Stimulated activated CD4-positive, alpha-beta T cell treated with anti-CD3 and anti-CD28 coated beads, Interleukin-12 subunit alpha, Interleukin-12 subunit beta, amount 100 ng/mL, for 48 hours (primary cell): ENCODE measurements around the gene SEMA5B.

Source experiments
- DNase-seq, 3 donors: peaks; one replicate each; pipeline ENCODE4 v3.0.0-alpha.2; 2020; ENCODE audit warnings: low read depth in 2 of 3, low spot score in 1 of 3

SEMA5B gene

DNA sequence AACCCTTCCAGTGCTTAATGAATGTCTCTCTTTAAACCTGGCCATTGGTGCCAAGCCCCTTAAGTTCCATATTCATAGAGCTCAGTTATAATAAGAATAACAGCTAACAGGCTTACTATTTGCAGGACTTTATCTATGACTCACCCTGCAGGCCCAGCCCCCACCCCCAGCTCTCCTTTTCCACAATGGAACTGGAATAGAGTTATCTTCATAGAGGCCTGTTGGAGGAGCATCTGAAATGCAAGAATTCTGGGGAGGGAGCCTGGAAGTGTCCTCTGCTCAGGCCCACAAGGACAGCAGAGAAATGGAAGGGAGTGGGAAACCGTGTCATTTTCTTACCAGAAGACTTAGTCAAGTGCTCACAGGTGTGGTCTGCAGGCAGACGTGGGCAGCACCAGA is 52.8 kb downstream of the SEMA5B start:
- DNase-seq: no peak

DNA sequence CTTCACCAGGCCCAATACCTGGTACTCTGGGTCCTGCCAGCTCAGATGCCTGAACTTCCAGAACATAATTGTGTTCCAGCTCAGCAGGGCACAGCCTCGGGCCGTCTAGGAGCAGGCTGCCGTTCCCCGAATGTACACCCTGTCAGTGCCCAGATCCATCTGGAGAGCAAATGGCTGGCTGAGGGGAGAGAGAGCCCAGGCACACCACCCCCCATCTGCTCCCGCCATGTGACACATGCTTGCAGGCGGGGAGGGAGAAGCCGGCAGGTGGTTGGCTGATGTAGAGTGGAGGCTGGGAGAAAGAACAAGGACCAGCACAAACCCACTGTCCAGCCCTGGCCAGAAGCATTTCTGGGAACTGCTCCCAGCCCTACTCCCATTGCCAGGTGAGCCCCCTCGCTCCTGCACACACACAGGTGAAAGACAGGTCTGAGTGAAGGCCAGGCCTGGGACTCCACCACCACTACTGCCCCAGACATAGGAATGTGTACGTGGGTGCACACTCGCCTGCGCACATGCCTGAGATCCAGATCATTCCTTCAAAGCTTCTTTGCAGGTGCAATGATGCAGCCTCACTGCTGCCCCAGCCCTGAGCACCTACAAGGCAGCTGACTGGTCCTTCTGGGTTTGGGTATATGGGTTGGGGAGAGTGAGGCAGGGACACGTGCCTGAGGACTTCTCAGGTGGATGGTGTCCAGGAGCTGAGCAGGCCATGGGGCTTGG is 53.5 kb downstream of the SEMA5B start:
- DNase-seq: no peak

DNA sequence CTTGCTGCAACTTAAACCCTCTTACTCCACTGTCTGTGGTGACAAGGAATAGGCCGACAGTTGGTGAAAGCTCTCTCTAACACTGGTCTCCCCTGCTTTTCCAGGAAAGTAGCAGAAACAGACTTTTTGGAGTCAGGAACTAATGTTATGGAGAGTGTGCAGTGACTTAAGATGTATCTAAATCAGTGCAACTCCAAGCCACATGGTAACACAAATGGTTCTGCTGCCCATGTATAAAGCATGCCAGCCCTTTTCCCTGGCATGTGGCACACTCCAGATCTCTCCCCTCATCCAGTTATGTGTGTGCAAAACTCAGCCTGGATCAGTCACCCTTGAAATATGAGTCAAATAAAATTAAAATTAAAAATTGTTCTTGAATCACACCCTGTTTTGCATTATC is 55.4 kb downstream of the SEMA5B start:
- DNase-seq: no peak

DNA sequence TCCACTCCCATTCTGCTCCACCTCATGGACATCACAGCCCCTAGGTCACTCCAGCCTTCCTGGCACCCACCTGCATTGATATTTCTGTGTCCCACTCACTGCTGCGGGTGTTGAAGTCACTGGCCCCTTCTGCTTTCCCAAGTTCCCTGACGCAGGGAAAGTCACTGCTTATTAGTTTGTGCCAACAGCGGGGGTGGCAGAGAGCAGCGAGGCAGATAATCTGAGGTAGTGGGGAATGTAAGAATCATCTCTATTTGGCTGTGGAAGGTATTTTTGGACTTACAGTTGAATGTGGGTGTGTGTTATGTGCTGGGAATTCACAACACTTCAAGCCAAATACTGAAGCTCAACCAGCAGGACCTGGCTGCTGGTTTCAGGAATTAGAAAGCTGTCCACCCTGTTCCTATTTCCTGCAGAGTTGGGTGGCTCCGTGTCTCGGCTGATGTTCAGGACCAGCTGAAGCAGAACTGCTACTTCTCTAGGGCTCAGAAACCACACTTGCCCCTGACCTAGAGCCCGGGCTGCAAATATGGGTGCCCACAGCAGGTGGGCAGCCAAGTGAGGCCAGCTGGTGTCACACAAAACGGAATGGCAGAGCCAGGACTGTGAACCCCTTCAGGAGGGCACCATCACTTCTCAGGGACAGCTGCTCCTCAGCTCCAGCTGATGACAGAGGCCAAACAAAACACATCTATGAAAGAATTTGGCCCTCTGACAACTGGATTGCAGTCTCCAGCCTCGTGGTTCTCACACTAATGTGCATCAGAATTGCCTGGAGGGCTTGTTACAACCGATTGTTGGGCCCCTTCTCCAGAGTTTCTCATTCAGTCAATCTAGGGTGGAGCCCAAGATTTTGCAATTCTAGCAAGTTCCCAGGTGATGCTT is 57.7 kb downstream of the SEMA5B start:
- no peak for DNase-seq

DNA sequence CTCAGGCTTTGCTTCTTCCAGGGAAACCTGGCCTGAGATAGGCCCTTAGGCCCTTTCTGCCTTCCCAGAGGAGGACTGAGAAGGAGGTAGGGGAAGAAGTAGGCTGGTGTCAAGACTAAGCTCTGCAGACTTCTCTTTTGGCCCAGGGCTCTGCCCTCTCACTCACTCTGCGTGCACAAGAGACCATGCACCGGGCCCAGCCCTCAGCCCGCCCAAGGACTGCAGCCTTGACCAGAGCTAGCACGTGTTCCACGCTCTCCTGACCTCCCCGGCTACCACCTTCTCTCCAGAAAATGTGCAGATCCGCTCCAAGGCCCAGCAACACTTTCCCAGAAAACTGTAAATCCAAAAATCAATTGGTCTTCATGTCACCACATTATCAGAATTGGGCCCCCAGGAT is 59.8 kb downstream of the SEMA5B start:
- no peak for DNase-seq

DNA sequence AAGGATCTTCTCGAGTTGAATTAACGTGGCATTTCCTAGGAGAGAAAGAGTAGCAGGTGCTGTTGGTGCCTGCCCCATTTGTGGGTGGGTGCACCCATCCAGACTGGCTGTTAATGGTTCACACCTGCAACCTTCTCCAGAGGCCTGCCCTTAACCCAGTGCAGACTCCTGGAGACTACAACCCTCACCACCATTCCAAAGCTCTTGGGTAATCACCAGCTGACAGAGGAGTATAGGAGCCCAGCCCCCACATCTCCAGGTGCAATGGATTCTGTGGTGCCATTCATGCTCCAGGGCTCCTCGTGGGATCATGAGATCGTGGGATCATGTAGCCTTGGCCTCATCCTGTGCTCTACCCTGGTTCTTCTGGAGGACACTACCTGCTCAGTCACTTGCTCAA is 60.2 kb downstream of the SEMA5B start:
- DNase-seq: no peak

DNA sequence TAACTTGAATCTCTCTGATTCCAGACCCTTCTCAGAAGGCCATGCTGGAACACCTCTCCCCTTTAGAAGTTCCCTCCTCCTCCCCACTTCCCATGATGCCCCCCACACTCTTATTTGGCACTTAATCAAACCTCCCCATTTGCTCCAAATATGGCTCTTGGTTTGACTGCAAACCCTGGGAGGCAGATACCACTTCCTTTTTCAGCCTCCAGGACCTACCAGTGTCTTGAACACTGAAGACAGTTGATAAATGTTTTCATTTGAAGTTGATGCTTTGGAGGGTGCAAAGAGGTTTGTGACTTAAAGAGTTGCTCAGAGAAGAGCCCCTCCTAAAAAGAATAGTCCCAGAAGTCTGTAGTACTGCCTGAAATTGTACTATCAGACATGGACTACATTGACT is 61.5 kb downstream of the SEMA5B start:
- no peak for DNase-seq

DNA sequence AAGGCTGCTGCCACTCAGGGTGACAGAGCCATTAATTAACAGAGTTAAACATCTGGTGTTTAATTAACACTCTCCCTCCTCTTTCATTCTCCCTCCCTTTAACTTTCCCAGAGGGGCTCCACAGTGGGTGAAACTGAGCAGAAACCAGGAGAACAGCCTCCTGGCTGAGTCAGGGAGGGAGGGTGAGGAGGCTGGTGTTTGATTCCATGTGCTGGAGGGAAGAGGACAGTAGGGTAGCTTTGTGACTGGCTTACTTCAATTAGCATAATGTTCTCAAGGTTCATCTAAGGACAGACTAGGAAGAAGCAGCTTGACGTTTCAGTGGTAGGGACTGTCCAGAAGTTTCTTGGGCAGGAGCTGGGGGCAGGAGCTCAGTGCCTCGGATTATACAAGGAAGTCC is 62.8 kb downstream of the SEMA5B start:
- DNase-seq: no peak

DNA sequence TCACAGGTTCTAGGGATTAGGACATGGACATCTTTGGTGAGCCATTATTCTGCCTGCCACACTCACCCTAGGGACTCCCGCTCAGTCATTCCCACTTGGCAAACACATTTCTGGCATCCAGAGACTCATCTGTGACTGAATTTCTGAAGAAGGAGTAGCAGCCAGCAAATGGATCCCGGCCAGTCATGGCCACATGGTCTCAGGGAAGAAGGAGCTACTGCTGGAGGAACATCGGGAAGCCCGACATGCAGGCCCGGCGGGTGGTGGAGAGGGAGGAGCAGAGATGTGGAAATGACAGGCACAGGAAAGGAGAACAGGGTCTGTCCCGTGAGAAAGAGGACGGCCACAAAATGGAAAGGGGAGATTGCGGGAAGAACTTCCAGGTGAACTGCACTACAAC is 65.4 kb downstream of the SEMA5B start:
- no peak for DNase-seq

DNA sequence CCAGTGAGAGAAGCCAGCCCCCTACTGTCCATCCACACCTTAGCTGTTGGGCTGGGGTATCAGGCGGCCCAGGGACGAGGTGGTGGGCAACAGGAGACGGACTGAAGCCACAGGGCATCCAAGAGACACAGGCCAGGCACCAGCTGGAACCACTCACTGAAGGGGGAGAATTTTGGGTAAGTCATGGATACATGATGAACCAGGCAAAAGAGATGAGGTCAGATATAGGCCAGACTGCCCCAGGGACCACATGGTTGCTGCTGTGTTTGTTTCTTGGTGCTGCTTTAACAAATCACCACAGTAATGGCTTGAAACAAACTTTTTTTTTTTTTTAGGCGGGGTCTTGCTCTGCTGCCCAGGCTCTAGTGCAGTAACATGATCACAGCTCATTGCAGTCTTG is 66.4 kb downstream of the SEMA5B start:
- no peak for DNase-seq

DNA sequence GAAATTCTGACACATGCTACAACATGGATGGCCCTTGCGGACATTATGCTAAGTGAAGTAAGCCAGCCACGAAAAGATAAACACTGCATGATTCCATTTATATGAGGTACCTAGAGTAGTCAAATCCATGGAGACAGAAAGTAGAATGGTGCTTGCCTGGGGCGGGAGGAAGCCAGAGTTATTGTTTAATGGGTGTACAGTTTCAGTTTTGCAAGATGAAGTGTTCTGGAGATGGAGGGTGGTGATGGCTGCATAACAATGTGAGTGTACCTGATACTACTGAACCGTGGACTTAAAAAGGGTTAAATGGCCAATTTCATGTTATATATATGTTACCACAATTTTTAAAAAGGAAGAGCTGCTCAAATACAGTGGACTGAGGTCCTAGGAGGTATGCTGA is 66.9 kb downstream of the SEMA5B start:
- no peak for DNase-seq

DNA sequence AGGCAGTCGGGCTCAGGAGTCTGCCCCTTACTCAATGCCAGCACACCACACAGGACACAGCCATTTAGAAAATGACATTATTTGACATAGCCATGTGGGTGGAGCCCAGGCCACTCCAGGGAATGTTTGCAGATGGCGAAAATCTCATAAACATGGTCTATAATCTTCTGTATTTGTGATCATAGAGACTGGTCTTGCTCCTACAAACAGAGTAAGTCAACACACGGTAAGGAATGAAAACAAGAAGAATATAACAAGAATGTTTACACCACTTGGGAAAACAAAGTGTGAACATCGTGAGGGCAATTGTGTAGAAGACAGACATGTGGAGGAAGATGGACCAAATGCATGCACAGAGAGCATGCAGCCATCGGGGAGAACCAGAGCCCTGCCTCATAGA is 68.2 kb downstream of the SEMA5B start:
- no peak for DNase-seq

DNA sequence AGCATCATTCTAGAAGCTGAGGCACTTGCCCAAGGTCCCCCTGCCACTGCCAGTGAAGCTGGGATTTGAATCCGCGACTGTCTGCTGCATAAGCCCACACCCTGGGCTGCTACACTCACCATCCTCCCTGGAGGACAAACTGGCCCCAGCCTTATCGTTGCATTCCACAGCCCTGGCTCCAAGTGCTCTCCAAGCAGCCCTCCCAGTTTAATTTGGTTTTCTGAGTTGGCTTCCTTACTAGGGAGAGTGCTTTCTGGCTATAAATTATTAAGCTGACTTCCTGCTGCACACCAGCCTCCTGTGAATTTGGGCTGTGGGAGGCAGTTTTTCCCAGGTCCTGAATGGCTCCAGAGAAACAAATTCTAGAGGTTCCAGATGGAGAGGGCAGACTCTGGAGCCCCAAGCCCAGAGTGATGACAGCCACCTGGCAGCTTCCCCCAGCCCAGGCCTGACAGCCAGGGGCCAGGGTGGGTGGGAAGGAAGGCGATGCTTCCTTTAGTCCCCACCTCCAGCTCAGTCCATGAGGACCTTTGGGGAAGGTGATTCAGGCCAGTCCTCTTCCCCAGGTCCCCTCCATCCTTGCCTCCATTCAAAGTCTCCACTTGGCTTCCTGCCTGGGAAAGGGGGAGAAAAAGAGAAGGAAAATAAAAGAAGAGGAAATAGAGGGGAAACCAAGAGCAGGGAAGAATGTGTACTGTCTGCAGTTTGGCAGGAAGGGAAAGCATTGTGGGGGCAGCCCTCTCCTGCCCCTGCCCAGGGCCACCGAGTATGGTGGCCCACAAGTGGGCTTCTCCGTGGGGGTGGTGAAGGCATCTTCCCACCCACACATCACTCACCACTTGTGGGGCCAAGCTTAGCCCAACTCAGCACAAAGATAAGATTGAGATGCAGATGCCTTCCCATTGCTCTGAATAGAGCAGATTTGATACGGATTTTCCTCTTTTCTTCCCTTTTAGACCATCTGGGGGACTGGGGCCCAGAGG is 69.6 kb downstream of the SEMA5B start:
- DNase-seq: no peak

DNA sequence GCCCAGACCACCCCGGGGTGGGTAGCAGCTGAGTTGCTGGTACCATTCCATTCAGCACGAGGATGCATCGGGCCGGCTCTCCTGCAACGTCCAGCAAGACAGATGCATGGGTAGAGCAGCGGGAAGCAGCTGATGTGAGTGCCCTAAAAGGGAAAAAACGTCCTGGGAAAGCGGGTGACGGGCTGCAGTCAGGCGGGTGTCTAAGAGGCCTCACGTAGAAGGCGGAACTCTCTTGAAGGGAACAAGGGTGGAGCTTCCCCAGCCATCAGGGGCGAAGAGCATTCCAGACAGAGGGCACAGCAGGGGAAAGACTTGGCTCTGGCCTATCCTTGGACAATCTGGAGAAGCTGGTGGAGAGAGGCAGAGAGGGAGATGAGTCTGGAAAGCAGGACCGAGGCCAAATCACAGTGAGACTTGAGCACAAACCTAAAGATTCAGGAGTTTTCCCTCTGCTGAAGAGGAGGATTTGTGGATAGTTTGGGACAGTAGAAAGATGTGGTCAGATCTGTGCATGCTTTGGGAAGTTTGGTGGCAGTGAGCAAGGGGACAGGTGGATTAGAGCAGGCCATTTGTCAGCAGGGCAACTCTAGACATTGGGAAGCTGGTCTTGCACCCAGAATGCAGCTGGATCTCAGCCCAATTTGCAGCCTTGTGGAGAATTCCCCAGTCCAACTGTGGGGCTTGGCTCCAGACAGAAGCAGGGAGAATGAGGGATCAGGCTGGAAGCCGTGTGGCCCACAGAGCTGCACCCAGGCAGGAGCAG is 70.7 kb downstream of the SEMA5B start:
- DNase-seq: no peak

DNA sequence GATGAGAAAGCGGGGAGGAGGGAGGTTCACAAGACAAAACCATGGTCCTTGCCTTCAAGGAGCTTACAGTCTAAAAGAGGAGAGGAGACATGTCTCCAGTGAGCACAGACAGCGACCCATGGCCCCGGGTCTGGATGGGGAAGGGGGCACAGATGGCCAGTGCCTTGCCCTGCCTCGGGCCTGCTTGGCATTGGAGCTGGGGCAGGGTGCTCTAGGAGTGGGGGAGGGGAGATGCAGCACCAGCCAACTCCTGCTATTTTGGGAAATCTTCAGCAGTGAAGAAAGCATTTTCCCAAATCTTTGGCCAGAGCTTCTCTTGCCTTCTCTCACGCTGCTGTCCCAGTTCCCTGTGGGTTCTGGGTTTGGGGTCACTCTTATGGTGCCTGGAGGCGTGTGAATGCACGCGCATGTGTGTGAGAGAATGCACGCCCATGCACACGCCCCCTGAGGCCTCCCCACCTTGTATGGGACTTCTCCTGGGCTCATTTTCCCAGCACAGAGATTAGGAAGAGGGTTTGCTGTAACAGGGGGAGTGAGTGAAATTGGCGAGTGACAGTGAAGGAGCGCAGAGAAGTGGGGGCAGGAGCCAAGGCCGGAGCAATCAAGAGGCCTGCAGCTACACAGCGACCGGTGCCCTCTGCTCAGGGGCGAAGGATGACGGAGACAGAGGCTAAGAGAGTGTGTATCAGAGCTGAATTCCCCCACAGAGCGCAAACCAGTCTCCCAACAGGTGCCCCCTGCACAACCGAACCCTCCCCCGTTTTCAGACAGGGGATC is 71.5 kb downstream of the SEMA5B start:
- DNase-seq: no peak

DNA sequence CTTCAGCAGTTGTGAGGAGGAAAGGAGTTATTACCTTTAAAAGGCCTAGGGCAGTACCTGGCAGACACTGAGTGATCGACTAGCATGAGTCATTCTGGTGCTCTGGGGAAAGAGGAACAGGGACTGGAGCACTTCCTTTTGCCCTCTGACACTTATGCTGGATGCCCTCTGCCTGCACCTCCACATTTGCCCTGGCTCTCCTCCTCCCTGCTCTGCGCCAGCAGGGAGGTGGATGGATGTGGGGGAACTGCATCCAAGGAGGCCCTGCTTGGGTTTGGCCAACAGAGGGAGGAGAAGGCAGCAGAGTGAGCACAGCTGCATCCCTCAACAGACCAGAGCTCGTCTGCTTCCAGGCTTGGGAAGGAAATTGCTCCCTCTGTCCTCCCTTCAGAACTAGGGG is 75.0 kb downstream of the SEMA5B start:
- no peak for DNase-seq

DNA sequence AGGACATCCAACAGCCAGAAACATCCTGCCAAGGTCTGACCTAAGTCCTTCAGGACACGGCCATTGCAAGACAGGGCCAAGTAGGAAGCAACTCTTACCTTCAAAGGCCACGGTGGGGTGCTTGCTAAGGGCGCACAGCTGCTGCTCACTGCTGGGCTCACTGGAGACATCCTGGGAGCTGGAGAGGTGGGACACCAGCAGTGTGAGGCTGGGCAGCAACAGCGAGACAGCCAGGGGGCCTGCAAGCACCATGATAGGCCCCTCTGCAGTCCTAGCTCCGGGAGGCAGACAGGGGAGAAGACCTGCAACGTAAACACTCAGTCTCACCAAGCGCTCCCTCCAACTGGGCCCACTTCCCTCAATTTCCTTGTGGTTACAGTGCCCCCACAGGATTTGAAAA is 79.2 kb downstream of the SEMA5B start:
- DNase-seq: no peak

DNA sequence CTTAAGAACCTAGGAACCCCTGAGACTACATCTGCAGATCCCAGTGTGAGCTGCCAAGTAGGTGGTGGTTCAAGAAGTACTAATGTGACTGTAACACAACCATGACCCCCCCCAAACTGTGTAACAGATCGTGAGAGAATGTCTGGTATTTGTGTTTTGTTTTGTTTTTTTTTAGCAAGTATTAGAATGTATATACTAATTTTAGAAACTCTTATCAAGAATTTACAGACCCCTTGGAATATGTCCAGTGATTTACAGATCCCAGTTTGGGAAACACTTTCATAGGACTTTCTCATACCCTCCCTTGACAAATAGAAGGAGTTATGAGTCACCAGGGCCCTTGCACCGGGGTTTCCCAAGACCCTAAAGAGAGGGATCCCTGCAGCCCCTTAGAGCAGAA is 79.8 kb downstream of the SEMA5B start:
- no peak for DNase-seq

DNA sequence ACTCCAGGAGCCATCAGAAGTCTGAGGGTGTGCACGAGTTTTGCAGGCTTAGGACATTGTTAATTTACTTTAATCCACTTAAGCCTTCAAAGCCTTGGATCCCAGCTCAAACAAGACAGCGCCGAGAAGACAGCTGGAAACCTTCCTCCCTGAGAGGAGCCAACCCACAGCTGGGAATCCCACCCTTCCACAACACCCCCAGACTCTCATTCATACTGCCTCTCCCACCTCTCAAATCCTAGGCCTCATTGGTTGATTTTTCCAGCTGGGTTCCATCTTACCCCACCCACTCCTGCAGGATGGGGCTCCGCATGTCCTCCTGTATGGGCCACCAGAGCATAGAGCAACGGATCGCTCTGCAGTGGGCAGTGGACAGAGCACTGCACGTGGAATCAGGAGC is 80.4 kb downstream of the SEMA5B start:
- DNase-seq: no peak

DNA sequence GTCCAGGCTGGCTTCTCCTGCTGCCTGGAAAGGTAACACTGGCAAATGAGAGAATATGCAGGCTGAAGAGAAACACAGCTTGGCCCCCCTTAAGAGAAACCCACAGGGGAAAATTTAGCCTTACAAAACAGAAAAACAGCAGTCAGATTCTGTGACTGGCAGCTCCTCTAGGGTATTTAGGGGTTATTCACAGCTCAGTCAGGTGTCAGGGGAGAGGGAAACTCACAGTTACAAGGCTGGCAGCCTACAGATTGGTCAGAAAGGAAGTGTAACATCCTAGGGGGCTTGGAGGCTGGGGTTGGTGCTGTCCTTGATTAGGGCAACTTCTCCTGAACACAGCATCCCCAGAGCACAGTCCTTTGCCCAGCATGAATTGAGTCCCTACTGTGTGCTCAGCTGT is 81.4 kb downstream of the SEMA5B start:
- no peak for DNase-seq
